Measurements from ENCODE around the gene OSBPL10.
A peak's percentile ranks its signal among the peaks of the same experiment; 100 is the strongest.

Gene OSBPL10

GRCh38 chr3:31621314-31621713, 359.7 kb downstream of the OSBPL10 start:
- DNase-seq, result no peak
- Mint-ChIP-seq H3K4me1 (peaks cover 23% of the 10 kb centered on the region), H3K27me3 (no peaks in the 10 kb centered on the region), H3K4me3 (no peak overlapping the region), H3K9me3 (no peaks in the 10 kb centered on the region), H3K36me3 (ENCODE audit: low read depth) (peaks cover 59% of the 10 kb centered on the region), H3K27ac (no peak overlapping the region)
- no peak for ATAC-seq

- Mint-ChIP-seq H3K9me3 (no peaks in the 10 kb centered on the region), H3K36me3 (ENCODE audit: low read depth) (peaks cover 58% of the 10 kb centered on the region), H3K4me3 (no peak overlapping the region), H3K27me3 (no peaks in the 10 kb centered on the region), H3K27ac (peak overlapping the region; percentile 19), H3K4me1 (peaks cover 27% of the 10 kb centered on the region)
- ATAC-seq (peak; percentile 52), DNase-seq (no peak)
These were observed 360.4 kb downstream of the OSBPL10 start for GRCh38 chr3:31620656-31621055.

GRCh38 chr3:31616711-31617110, 364.4 kb downstream of the OSBPL10 start:
- H3K9me3 Mint-ChIP-seq, result no peaks in the 10 kb centered on the region
- H3K36me3 Mint-ChIP-seq (ENCODE audit: low read depth), result peaks cover 57% of the 10 kb centered on the region
- DNase-seq, result no peak
- H3K27me3 Mint-ChIP-seq, result no peaks in the 10 kb centered on the region
- ATAC-seq, result no peak
- peaks cover 44% of the 10 kb centered on the region for H3K4me1 Mint-ChIP-seq
- H3K27ac Mint-ChIP-seq, result no peak overlapping the region
- no peak overlapping the region for H3K4me3 Mint-ChIP-seq

GRCh38 chr3:31615071-31615875, 365.8 kb downstream of the OSBPL10 start:
- DNase-seq (no peak), ATAC-seq (no peak)
- no peaks in the 10 kb centered on the region for H3K9me3 Mint-ChIP-seq
- H3K4me1 Mint-ChIP-seq, result peaks cover 41% of the 10 kb centered on the region
- peak overlapping the region; percentile 9 for H3K27ac Mint-ChIP-seq
- no peak overlapping the region for H3K4me3 Mint-ChIP-seq
- no peaks in the 10 kb centered on the region for H3K27me3 Mint-ChIP-seq
- peaks cover 55% of the 10 kb centered on the region for H3K36me3 Mint-ChIP-seq (ENCODE audit: low read depth)

- no peaks in the 10 kb centered on the region for H3K27me3 Mint-ChIP-seq
- no peak overlapping the region for H3K4me3 Mint-ChIP-seq
- no peak for DNase-seq
- H3K9me3 Mint-ChIP-seq, result no peaks in the 10 kb centered on the region
- ATAC-seq, result no peak
- peaks cover 54% of the 10 kb centered on the region for H3K36me3 Mint-ChIP-seq (ENCODE audit: low read depth)
- no peak overlapping the region for H3K27ac Mint-ChIP-seq
- peaks cover 40% of the 10 kb centered on the region for H3K4me1 Mint-ChIP-seq
These were observed 366.7 kb downstream of the OSBPL10 start for GRCh38 chr3:31614162-31614921.

- Mint-ChIP-seq H3K4me1 (peaks cover 43% of the 10 kb centered on the region), H3K9me3 (no peaks in the 10 kb centered on the region), H3K36me3 (ENCODE audit: low read depth) (peaks cover 49% of the 10 kb centered on the region), H3K27me3 (no peaks in the 10 kb centered on the region), H3K27ac (no peak overlapping the region), H3K4me3 (no peak overlapping the region)
- ATAC-seq (no peak), DNase-seq (no peak)
These were observed 367.4 kb downstream of the OSBPL10 start for GRCh38 chr3:31613654-31614053.

GRCh38 chr3:31613177-31613576, 367.9 kb downstream of the OSBPL10 start:
- Mint-ChIP-seq H3K4me3 (no peak overlapping the region), H3K27me3 (no peaks in the 10 kb centered on the region), H3K36me3 (ENCODE audit: low read depth) (peaks cover 50% of the 10 kb centered on the region), H3K4me1 (peaks cover 46% of the 10 kb centered on the region), H3K9me3 (peaks cover 3% of the 10 kb centered on the region), H3K27ac (no peak overlapping the region)
- ATAC-seq, result no peak
- DNase-seq, result no peak
